Measurements from ENCODE around the gene CRYL1.

DNA sequence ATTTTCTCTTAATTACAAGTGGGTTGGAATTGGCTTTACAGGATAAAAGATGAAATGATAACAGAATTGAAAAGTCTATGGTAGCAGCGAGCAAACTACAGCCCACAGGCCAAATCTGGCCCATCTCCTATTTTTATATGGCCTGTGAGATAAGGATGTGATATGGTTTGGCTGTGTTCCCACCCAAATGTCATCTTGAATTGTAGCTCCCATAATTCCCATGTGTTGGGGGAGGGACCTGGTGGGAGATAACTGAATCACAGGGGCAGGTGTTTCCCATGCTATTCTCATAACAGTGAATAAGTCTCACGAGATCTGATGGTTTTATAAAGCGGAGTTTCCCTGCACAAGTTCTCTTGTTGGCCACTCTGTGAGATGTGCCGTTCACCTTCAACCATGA, 19.0 kb downstream of the CRYL1 start:
- TF ChIP-seq, protein P1, sequence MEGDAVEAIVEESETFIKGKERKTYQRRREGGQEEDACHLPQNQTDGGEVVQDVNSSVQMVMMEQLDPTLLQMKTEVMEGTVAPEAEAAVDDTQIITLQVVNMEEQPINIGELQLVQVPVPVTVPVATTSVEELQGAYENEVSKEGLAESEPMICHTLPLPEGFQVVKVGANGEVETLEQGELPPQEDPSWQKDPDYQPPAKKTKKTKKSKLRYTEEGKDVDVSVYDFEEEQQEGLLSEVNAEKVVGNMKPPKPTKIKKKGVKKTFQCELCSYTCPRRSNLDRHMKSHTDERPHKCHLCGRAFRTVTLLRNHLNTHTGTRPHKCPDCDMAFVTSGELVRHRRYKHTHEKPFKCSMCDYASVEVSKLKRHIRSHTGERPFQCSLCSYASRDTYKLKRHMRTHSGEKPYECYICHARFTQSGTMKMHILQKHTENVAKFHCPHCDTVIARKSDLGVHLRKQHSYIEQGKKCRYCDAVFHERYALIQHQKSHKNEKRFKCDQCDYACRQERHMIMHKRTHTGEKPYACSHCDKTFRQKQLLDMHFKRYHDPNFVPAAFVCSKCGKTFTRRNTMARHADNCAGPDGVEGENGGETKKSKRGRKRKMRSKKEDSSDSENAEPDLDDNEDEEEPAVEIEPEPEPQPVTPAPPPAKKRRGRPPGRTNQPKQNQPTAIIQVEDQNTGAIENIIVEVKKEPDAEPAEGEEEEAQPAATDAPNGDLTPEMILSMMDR (conservative IDR thresholded peaks at IDR 0.05), result no peak
- TF ChIP-seq ZFX (IDR thresholded peaks at IDR 0.05), result no peak

All from C4-2B (cell line).